Naive thymus-derived CD4-positive, alpha-beta T cell (primary cell): ENCODE data around the gene DCBLD2. TPM values are rescaled to one million over a fixed set of nuclear protein-coding genes. Genes with fewer than 3 reads are reported as not detected.
"Not testable (repeated sequence)": the region's sequence is repeated elsewhere in the genome, so short reads cannot be mapped to it uniquely, and the experiment has no call there.

Source experiments
- ATAC-seq: fragments of 150-1000 bp; cut with Tn5 transposase; 2 replicates; pipeline ENCODE4 v1.10.0; 2021; ENCODE audit warnings: mild to moderate bottlenecking, moderate library complexity
- CTCF ChIA-PET: fragments of 350-600 bp; sonication (Branson Sonifier 250); formaldehyde crosslinking; loops from one replicate; lab custom pipeline; 2021; ENCODE audit warnings: antibody characterized with exemption; lab: Charles Lee
- POLR2A ChIA-PET: fragments of 350-600 bp; sonication (Branson Sonifier 250); formaldehyde crosslinking; loops from one replicate; lab custom pipeline; 2021; ENCODE audit warnings: antibody characterized with exemption, inconsistent platforms; lab: Charles Lee
- DNase-seq, 9 donors: peaks; one replicate each; pipeline versions ENCODE4 v3.0.0 to v3.0.0-alpha.2; 2020 to 2022; ENCODE audit warnings: mixed read lengths in 1 of 9
- H3K27ac ChIP-seq: one replicate; pipeline ENCODE4 v1.7.0; 2013; ENCODE audit warnings: mild to moderate bottlenecking, low read depth, low read length, moderate library complexity
- H3K27me3 ChIP-seq, 2 donors: one replicate each; pipeline ENCODE4 v1.7.0; 2013; ENCODE audit warnings: low read length in 2 of 2, mild to moderate bottlenecking in 2 of 2, moderate library complexity in 2 of 2; ENCODE audit not compliant: control insufficient read depth in 2 of 2, insufficient read depth in 2 of 2
- H3K36me3 ChIP-seq, 3 experiments: 1 replicate in 2 of 3; 2 replicates in 1 of 3; pipeline ENCODE4 v1.7.0; 2013; ENCODE audit warnings: low read length in 3 of 3, mild to moderate bottlenecking in 3 of 3, moderate library complexity in 1 of 3; ENCODE audit not compliant: insufficient read depth in 3 of 3, control insufficient read depth in 2 of 3
- H3K4me1 ChIP-seq, 2 donors: one replicate each; pipeline ENCODE4 v1.7.0; 2013; ENCODE audit warnings: low read length in 2 of 2, mild to moderate bottlenecking in 2 of 2, moderate library complexity in 1 of 2; ENCODE audit not compliant: control insufficient read depth in 2 of 2, insufficient read depth in 2 of 2
- H3K4me3 ChIP-seq: 2 replicates; pipeline ENCODE4 v1.7.0; 2013; ENCODE audit warnings: mild to moderate bottlenecking, low read length
- H3K9me3 ChIP-seq, 3 experiments: 1 replicate in 2 of 3; 2 replicates in 1 of 3; pipeline ENCODE4 v1.7.0; 2013; ENCODE audit warnings: low read length in 3 of 3; ENCODE audit not compliant: control insufficient read depth in 2 of 3
- H3K27ac Mint-ChIP-seq, 9 donors: one replicate each; pipeline ENCODE4 v1.8.0; 2020 to 2022; ENCODE audit warnings: mixed read lengths in 9 of 9, mild to moderate bottlenecking in 8 of 9, moderate library complexity in 5 of 9, inconsistent platforms in 2 of 9
- H3K27me3 Mint-ChIP-seq, 5 donors: one replicate each; pipeline ENCODE4 v1.8.0; 2021 to 2022; ENCODE audit warnings: mixed read lengths in 5 of 5, mild to moderate bottlenecking in 1 of 5
- H3K36me3 Mint-ChIP-seq, 5 donors: one replicate each; pipeline ENCODE4 v1.8.0; 2020 to 2022; ENCODE audit warnings: mixed read lengths in 5 of 5, mild to moderate bottlenecking in 3 of 5, inconsistent platforms in 1 of 5
- H3K4me1 Mint-ChIP-seq, 7 donors: one replicate each; pipeline ENCODE4 v1.8.0; 2020 to 2022; ENCODE audit warnings: mixed read lengths in 7 of 7, mild to moderate bottlenecking in 3 of 7, inconsistent platforms in 1 of 7
- H3K4me3 Mint-ChIP-seq, 10 donors: one replicate each; pipeline ENCODE4 v1.8.0; 2020 to 2022; ENCODE audit warnings: mild to moderate bottlenecking in 10 of 10, mixed read lengths in 10 of 10, moderate library complexity in 6 of 10, inconsistent platforms in 2 of 10
- H3K9me3 Mint-ChIP-seq, 11 donors: one replicate each; pipeline ENCODE4 v1.8.0; 2020 to 2022; ENCODE audit warnings: mixed read lengths in 11 of 11, mild to moderate bottlenecking in 4 of 11, inconsistent platforms in 1 of 11, moderate library complexity in 1 of 11
- intact Hi-C, 2 donors: fragments of 100-400 bp; cut with micrococcal nuclease; formaldehyde crosslinking; loops; one replicate each; pipeline ENCODE4 v1.15.1; 2023
- polyA plus RNA-seq, 2 donors: library from polyadenylated mRNA; unstranded; fragments of 300-500 nt; fragmentation: Illumina TruSeq; gene quantifications; one replicate each; pipeline ENCODE4 v1.2.3, GENCODE V29; 2021
- total RNA-seq, 6 experiments: library from RNA in 5 of 6; stranded (reverse) in 5 of 6; gene quantifications; 1 replicate in 5 of 6; 2 replicates in 1 of 6; pipeline ENCODE4 v1.2.3 and lab custom pipeline; 2021 to 2026

The DCBLD2 gene
- total and polyA plus RNA-seq, 7 experiments from 2014 or later, result 1.9 to 4.7 (median 2.9) TPM

GRCh38 chr3:98887684-98888083 is 13.8 kb downstream of the DCBLD2 start:
- no peaks in the 10 kb centered on the region for H3K4me1 ChIP-seq
- no peaks in the 10 kb centered on the region for H3K36me3 ChIP-seq
- H3K9me3 ChIP-seq, result no peaks in the 10 kb centered on the region
- DNase-seq (no peak), ATAC-seq (no peak)
- Mint-ChIP-seq H3K4me3 (no peak overlapping the region), H3K27me3 (peaks cover 0 to 7% (median 0%) of the 10 kb centered on the region in 5 donors), H3K36me3 (peaks cover 0 to 4% (median 0%) of the 10 kb centered on the region in 5 donors), H3K9me3 (peaks cover 0 to 3% (median 0%) of the 10 kb centered on the region in 11 donors), H3K27ac (no peak overlapping the region), H3K4me1 (no peaks in the 10 kb centered on the region)
- CTCF ChIA-PET, result no interaction called here
- no peak overlapping the region for H3K4me3 ChIP-seq
- POLR2A ChIA-PET, result no interaction called here
- no peak overlapping the region for H3K27ac ChIP-seq
- no peaks in the 10 kb centered on the region for H3K27me3 ChIP-seq
- intact Hi-C loops, result no loop called here

- no peaks in the 10 kb centered on the region for H3K27me3 ChIP-seq
Measured at GRCh38 chr3:98886525-98886924, 15.0 kb downstream of the DCBLD2 start.

DNA sequence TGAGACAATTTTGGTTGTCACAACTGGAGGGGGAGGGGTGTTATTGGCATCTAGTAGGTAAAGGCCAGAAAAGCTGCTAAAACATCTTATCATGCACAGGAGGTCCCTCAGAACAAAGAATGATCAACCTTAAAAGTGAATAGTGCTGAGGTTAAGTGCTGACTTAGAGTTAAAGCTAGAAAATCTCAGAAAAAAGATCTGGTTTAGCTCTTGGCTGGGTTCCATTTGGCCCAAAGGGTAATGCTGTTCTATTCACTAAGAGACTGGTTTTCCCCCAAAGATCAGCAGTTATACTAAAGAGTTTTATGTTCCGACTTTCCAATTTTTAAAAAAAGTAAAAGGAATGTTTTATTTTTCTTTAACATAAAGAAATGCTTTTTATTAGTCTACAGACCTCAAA is 15.6 kb downstream of the DCBLD2 start:
- ChIA-PET CTCF (no interaction called here), POLR2A (no interaction called here)
- Mint-ChIP-seq H3K4me1 (no peaks in the 10 kb centered on the region), H3K27ac (no peak overlapping the region), H3K27me3 (peaks cover 0 to 7% (median 0%) of the 10 kb centered on the region in 5 donors), H3K4me3 (no peak overlapping the region), H3K9me3 (peaks cover 0 to 3% (median 0%) of the 10 kb centered on the region in 11 donors), H3K36me3 (peaks cover 0 to 12% (median 7%) of the 10 kb centered on the region in 5 donors)
- DNase-seq (no peak), ATAC-seq (no peak)
- H3K36me3 ChIP-seq, result no peaks in the 10 kb centered on the region
- H3K27me3 ChIP-seq, result no peaks in the 10 kb centered on the region
- no peaks in the 10 kb centered on the region for H3K4me1 ChIP-seq
- no peak overlapping the region for H3K4me3 ChIP-seq
- intact Hi-C loops, result no loop called here
- H3K9me3 ChIP-seq, result no peaks in the 10 kb centered on the region
- H3K27ac ChIP-seq, result no peak overlapping the region

More at GRCh38 chr3:98886525-98886924, 15.0 kb downstream of the DCBLD2 start:
- intact Hi-C loops, result no loop called here
- Mint-ChIP-seq H3K4me1 (no peaks in the 10 kb centered on the region), H3K36me3 (peaks cover 0 to 10% (median 3%) of the 10 kb centered on the region in 5 donors), H3K4me3 (no peak overlapping the region), H3K27me3 (peaks cover 0 to 7% (median 0%) of the 10 kb centered on the region in 5 donors), H3K27ac (no peak overlapping the region), H3K9me3 (peaks cover 0 to 3% (median 0%) of the 10 kb centered on the region in 11 donors)
- POLR2A ChIA-PET, result no interaction called here
- ATAC-seq (no peak), DNase-seq (no peak)
- Histone ChIP-seq H3K4me1 (no peaks in the 10 kb centered on the region), H3K4me3 (no peak overlapping the region), H3K36me3 (no peaks in the 10 kb centered on the region), H3K9me3 (no peaks in the 10 kb centered on the region), H3K27ac (no peak overlapping the region)
- CTCF ChIA-PET, result no interaction called here

DNA sequence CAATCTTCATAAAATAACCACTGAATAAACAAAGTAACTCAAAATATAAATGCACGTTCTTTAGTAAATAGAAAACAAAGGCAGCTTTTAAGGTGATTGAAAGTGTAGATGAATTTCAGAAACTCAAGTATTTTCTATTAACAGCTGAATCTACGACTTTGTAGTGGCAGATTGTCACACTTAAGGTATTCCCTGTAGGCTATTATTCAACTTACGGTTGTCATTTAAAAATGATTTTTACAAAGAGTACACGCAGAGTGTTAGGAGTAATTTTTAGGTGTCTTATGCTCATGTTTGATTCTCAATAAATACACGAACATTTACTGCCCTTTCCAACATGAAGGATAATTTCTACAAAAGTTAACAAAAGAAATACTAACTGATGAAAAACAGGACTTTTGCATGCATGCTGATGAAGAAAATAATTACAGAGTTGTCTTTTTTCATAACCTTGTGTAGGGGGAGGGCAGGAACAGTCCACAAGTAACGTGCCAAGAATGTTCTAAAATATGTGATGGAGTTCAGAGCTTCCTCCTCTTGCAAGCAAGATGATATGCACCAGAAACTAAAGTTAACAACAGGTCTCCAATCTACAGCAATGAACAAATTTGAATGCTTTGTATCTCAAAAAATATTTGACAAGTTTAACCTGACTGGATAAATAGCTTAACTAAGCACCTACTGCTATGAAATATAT is 16.7 kb downstream of the DCBLD2 start:
- intact Hi-C loops, result no loop called here
- ATAC-seq, result no peak
- no peaks in the 10 kb centered on the region for H3K4me1 ChIP-seq
- H3K27me3 ChIP-seq, result no peaks in the 10 kb centered on the region
- Mint-ChIP-seq H3K27ac (no peak overlapping the region), H3K27me3 (peaks cover 0 to 7% (median 0%) of the 10 kb centered on the region in 5 donors), H3K9me3 (peaks cover 0 to 3% (median 0%) of the 10 kb centered on the region in 11 donors), H3K36me3 (peaks cover 0 to 20% (median 10%) of the 10 kb centered on the region in 5 donors), H3K4me3 (no peak overlapping the region), H3K4me1 (peaks cover 0 to 1% (median 0%) of the 10 kb centered on the region in 7 donors)
- DNase-seq, result no peak
- H3K27ac ChIP-seq, result no peak overlapping the region
- no peak overlapping the region for H3K4me3 ChIP-seq
- POLR2A ChIA-PET, result no interaction called here
- no peaks in the 10 kb centered on the region for H3K36me3 ChIP-seq
- CTCF ChIA-PET, result no interaction called here
- H3K9me3 ChIP-seq, result no peaks in the 10 kb centered on the region

- H3K27me3 ChIP-seq, H3K27me3 Mint-ChIP-seq, H3K9me3 Mint-ChIP-seq, H3K9me3 ChIP-seq, H3K4me3 ChIP-seq, intact Hi-C loops, H3K27ac ChIP-seq, H3K27ac Mint-ChIP-seq, H3K4me1 ChIP-seq, DNase-seq, POLR2A ChIA-PET, H3K4me3 Mint-ChIP-seq, CTCF ChIA-PET, ATAC-seq, H3K4me1 Mint-ChIP-seq, H3K36me3 ChIP-seq: not testable (repeated sequence)
- H3K36me3 Mint-ChIP-seq, result peaks cover 0 to 24% (median 13%) of the 10 kb centered on the region in 5 donors
Measured at GRCh38 chr3:98882614-98883333, 18.7 kb downstream of the DCBLD2 start.

- H3K27me3 Mint-ChIP-seq, result no peaks in the 10 kb centered on the region
- Histone ChIP-seq H3K27ac (no peak overlapping the region), H3K9me3 (no peaks in the 10 kb centered on the region), H3K27me3 (no peaks in the 10 kb centered on the region), H3K4me1 (no peaks in the 10 kb centered on the region), H3K36me3 (no peaks in the 10 kb centered on the region), H3K4me3 (no peak overlapping the region)
- intact Hi-C loops, result no loop called here
- no peak overlapping the region for H3K27ac Mint-ChIP-seq
- no peak for DNase-seq
- ATAC-seq, result no peak
- peaks cover 0 to 39% (median 17%) of the 10 kb centered on the region in 5 donors for H3K36me3 Mint-ChIP-seq
- CTCF ChIA-PET, result no interaction called here
- no peak overlapping the region for H3K4me3 Mint-ChIP-seq
- H3K4me1 Mint-ChIP-seq, result peaks cover 0 to 4% (median 0%) of the 10 kb centered on the region in 7 donors
- peaks cover 0 to 2% (median 0%) of the 10 kb centered on the region in 11 donors for H3K9me3 Mint-ChIP-seq
- POLR2A ChIA-PET, result no interaction called here
Measured at GRCh38 chr3:98877132-98877531, 24.4 kb downstream of the DCBLD2 start.
